NCI-H526 treated with DMSO at 0.1 percent for 48 hours (cell line): ENCODE results near the gene DOCK7.
A peak's percentile ranks its signal among the peaks of the same experiment; 100 is the strongest.

ENCODE experiments used
- DNase-seq: peaks from one replicate; lab custom pipeline; 2025; lab: John Stamatoyannopoulos, UW

The DOCK7 gene

GRCh38 chr1:62450301-62450700 is 237.9 kb downstream of the DOCK7 start:
- DNase-seq, result no peak

- DNase-seq, result no peak
Measured at GRCh38 chr1:62448221-62448933, 239.8 kb downstream of the DOCK7 start.

GRCh38 chr1:62444701-62445100 is 243.5 kb downstream of the DOCK7 start:
- DNase-seq, result no peak

GRCh38 chr1:62439652-62440371 is 248.4 kb downstream of the DOCK7 start:
- no peak for DNase-seq

- DNase-seq, result peak; percentile 14
Measured at GRCh38 chr1:62438163-62438562, 250.0 kb downstream of the DOCK7 start.

GRCh38 chr1:62437273-62437940 is 250.8 kb downstream of the DOCK7 start:
- no peak for DNase-seq

- peak; percentile 99 for DNase-seq
Measured at GRCh38 chr1:62436466-62437272, 251.5 kb downstream of the DOCK7 start, which contains the start of gene USP1. Gene USP1 (plus strand): TSS chr1:62437049. CDS start chr1:62439868, 2,819 bp downstream.

- DNase-seq, result no peak
Measured at GRCh38 chr1:62436039-62436465, 252.1 kb downstream of the DOCK7 start.

GRCh38 chr1:62435231-62436038 is 252.8 kb downstream of the DOCK7 start:
- no peak for DNase-seq

- DNase-seq, result no peak
Measured at GRCh38 chr1:62434618-62435001, 253.6 kb downstream of the DOCK7 start.

- no peak for DNase-seq
Measured at GRCh38 chr1:62433861-62434617, 254.1 kb downstream of the DOCK7 start.

- DNase-seq, result no peak
Measured at GRCh38 chr1:62429581-62429980, 258.6 kb downstream of the DOCK7 start.

GRCh38 chr1:62428351-62428750 is 259.8 kb downstream of the DOCK7 start:
- DNase-seq, result no peak

- DNase-seq, result no peak
Measured at GRCh38 chr1:62426794-62427193, 261.4 kb downstream of the DOCK7 start.

- DNase-seq, result no peak
Measured at GRCh38 chr1:62426237-62426636, 261.9 kb downstream of the DOCK7 start.

GRCh38 chr1:62425041-62425440 is 263.1 kb downstream of the DOCK7 start:
- no peak for DNase-seq

GRCh38 chr1:62424411-62424810 is 263.8 kb downstream of the DOCK7 start:
- DNase-seq, result no peak

GRCh38 chr1:62423580-62424242 is 264.5 kb downstream of the DOCK7 start:
- no peak for DNase-seq

GRCh38 chr1:62420214-62420613 is 268.0 kb downstream of the DOCK7 start:
- DNase-seq, result no peak
